Caco-2 (cell line): Measurements from ENCODE around the gene FBLIM1. TPM values are rescaled to one million over a fixed set of nuclear protein-coding genes. Genes with fewer than 3 reads are reported as not detected.

Experiments
- BruUV-seq: library from RNA; stranded (reverse); fragments of 400-500 nt; replicated peaks from 2 replicates; lab custom pipeline; 2021; lab: Mats Ljungman, UMichigan
- CTCF ChIA-PET: fragments of 300-600 bp; sonication (Branson Sonifier 250); formaldehyde crosslinking; loops from one replicate; lab custom pipeline; 2022; ENCODE audit warnings: antibody characterized with exemption; lab: Charles Lee
- POLR2A ChIA-PET: fragments of 300-600 bp; sonication (Branson Sonifier 250); formaldehyde crosslinking; loops from one replicate; lab custom pipeline; 2022; ENCODE audit warnings: antibody characterized with exemption; lab: Charles Lee
- DNase-seq, 2 experiments: peaks; one replicate each; pipeline versions ENCODE4 v3.0.0 to v3.0.0-alpha.2; 2020 to 2022
- H3K27me3 ChIP-seq: replicated peaks from 2 replicates; pipeline ENCODE4 v1.6.0; 2011; ENCODE audit warnings: low read length; ENCODE audit not compliant: control insufficient read depth, insufficient read depth
- H3K36me3 ChIP-seq: 2 replicates; pipeline ENCODE4 v1.5.1; 2011; ENCODE audit warnings: low read length; ENCODE audit not compliant: control insufficient read depth, insufficient read depth
- H3K4me1 ChIP-seq: fragments of 250-450 bp; sonication (Bioruptor Pico); 2 replicates; pipeline ENCODE4 v1.5.1; 2020; ENCODE audit warnings: mild to moderate bottlenecking
- H3K4me3 ChIP-seq: 2 replicates; pipeline ENCODE4 v1.5.1; 2011; ENCODE audit warnings: low read depth, mild to moderate bottlenecking, control low read depth, low read length
- H3K9me3 ChIP-seq: fragments of 250-450 bp; sonication (Bioruptor Pico); 2 replicates; pipeline ENCODE4 v1.5.1; 2020; ENCODE audit warnings: mild to moderate bottlenecking, moderate library complexity
- H3K27ac Mint-ChIP-seq: one replicate; pipeline ENCODE4 v1.8.0; 2022; ENCODE audit warnings: mixed read lengths; ENCODE audit not compliant: unreplicated experiment
- H3K27me3 Mint-ChIP-seq: one replicate; pipeline ENCODE4 v1.8.0; 2022; ENCODE audit warnings: mixed read lengths; ENCODE audit not compliant: insufficient read depth, unreplicated experiment
- H3K36me3 Mint-ChIP-seq: one replicate; pipeline ENCODE4 v1.8.0; 2022; ENCODE audit warnings: mild to moderate bottlenecking, mixed read lengths; ENCODE audit not compliant: insufficient read depth, unreplicated experiment
- H3K4me1 Mint-ChIP-seq: one replicate; pipeline ENCODE4 v1.8.0; 2022; ENCODE audit warnings: low read depth, mixed read lengths; ENCODE audit not compliant: unreplicated experiment
- H3K4me3 Mint-ChIP-seq: one replicate; pipeline ENCODE4 v1.8.0; 2022; ENCODE audit warnings: mild to moderate bottlenecking, moderate library complexity, mixed read lengths; ENCODE audit not compliant: unreplicated experiment
- H3K9me3 Mint-ChIP-seq: one replicate; pipeline ENCODE4 v1.8.0; 2022; ENCODE audit warnings: mixed read lengths; ENCODE audit not compliant: unreplicated experiment
- CTCF ChIP-seq, 2 experiments: fragments of 200-600 bp in 1 of 2; IDR thresholded peaks; 1 replicate in 1 of 2; 2 replicates in 1 of 2; pipeline versions ENCODE4 v1.5.1 to v1.8.0; 2011 to 2022; ENCODE audit warnings: antibody characterized with exemption in 1 of 2, control low read depth in 1 of 2, inconsistent platforms in 1 of 2, low read depth in 1 of 2, low read length in 1 of 2, mild to moderate bottlenecking in 1 of 2, moderate library complexity in 1 of 2; ENCODE audit not compliant: insufficient read depth in 1 of 2, severe bottlenecking in 1 of 2, unreplicated experiment in 1 of 2
- intact Hi-C: fragments of 100-400 bp; cut with micrococcal nuclease; formaldehyde crosslinking; loops from one replicate; pipeline ENCODE4 v1.10.0; 2022; ENCODE audit not compliant: unreplicated experiment
- total RNA-seq: library from RNA; stranded (reverse); gene quantifications from 2 replicates; pipeline ENCODE4 v1.2.3, GENCODE V29; 2022

The FBLIM1 gene
- total RNA-seq, 1 experiment from 2014 or later: 5.5 TPM

GRCh38 chr1:15736892-15737261 is 21.7 kb upstream of the FBLIM1 start:
- Mint-ChIP-seq H3K4me3 (no peak overlapping the region), H3K27me3 (no peaks in the 10 kb centered on the region), H3K9me3 (no peaks in the 10 kb centered on the region), H3K27ac (no peak overlapping the region), H3K4me1 (peaks cover 7% of the 10 kb centered on the region), H3K36me3 (peaks cover 23% of the 10 kb centered on the region)
- H3K27me3 ChIP-seq: no peaks in the 10 kb centered on the region
- no TSS peak for BruUV-seq
- intact Hi-C loops: no loop called here
- H3K9me3 ChIP-seq: no peaks in the 10 kb centered on the region
- no peaks in the 10 kb centered on the region for H3K36me3 ChIP-seq
- TF ChIP-seq CTCF (IDR thresholded peaks at IDR 0.05; ENCODE audit: insufficient read depth in 1 of 2, low read depth in 1 of 2, low read length in 1 of 2, severe bottlenecking in 1 of 2, unreplicated experiment in 1 of 2): no peak
- no peak overlapping the region for H3K4me3 ChIP-seq
- peaks cover 15% of the 10 kb centered on the region for H3K4me1 ChIP-seq
- POLR2A ChIA-PET: no interaction called here
- CTCF ChIA-PET: interaction anchor here (0.5 kb wide), 1 partner anchor 58 kb away, joined by 6 read pairs; no protein-coding TSS in a partner anchor
- DNase-seq: no peak

- ChIA-PET POLR2A (no interaction called here), CTCF (interaction anchor here (0.5 kb wide), 1 partner anchor 57 kb away, joined by 6 read pairs; no protein-coding TSS in a partner anchor)
- H3K4me3 Mint-ChIP-seq: no peak overlapping the region
- no peak overlapping the region for H3K4me3 ChIP-seq
- H3K36me3 ChIP-seq: no peaks in the 10 kb centered on the region
- H3K27me3 Mint-ChIP-seq: no peaks in the 10 kb centered on the region
- H3K27ac Mint-ChIP-seq: no peak overlapping the region
- BruUV-seq: no TSS peak
- no peaks in the 10 kb centered on the region for H3K9me3 Mint-ChIP-seq
- H3K4me1 ChIP-seq: peaks cover 19% of the 10 kb centered on the region
- H3K9me3 ChIP-seq: no peaks in the 10 kb centered on the region
- intact Hi-C loops: no loop called here
- peaks cover 18% of the 10 kb centered on the region for H3K36me3 Mint-ChIP-seq
- H3K27me3 ChIP-seq: no peaks in the 10 kb centered on the region
- H3K4me1 Mint-ChIP-seq: peaks cover 7% of the 10 kb centered on the region
- no peak for DNase-seq
- no peak for TF ChIP-seq CTCF (IDR thresholded peaks at IDR 0.05; ENCODE audit: insufficient read depth in 1 of 2, low read depth in 1 of 2, low read length in 1 of 2, severe bottlenecking in 1 of 2, unreplicated experiment in 1 of 2)
Observed at GRCh38 chr1:15737324-15738319, 21.0 kb upstream of the FBLIM1 start.

- BruUV-seq: no TSS peak
- Mint-ChIP-seq H3K4me3 (no peak overlapping the region), H3K36me3 (peaks cover 9% of the 10 kb centered on the region), H3K9me3 (no peaks in the 10 kb centered on the region), H3K27me3 (no peaks in the 10 kb centered on the region), H3K27ac (no peak overlapping the region), H3K4me1 (peaks cover 7% of the 10 kb centered on the region)
- H3K4me1 ChIP-seq: peaks cover 27% of the 10 kb centered on the region
- no peak for DNase-seq
- intact Hi-C loops: no loop called here
- no peaks in the 10 kb centered on the region for H3K27me3 ChIP-seq
- no peaks in the 10 kb centered on the region for H3K36me3 ChIP-seq
- CTCF ChIA-PET: no interaction called here
- TF ChIP-seq CTCF (IDR thresholded peaks at IDR 0.05; ENCODE audit: insufficient read depth in 1 of 2, low read depth in 1 of 2, low read length in 1 of 2, severe bottlenecking in 1 of 2, unreplicated experiment in 1 of 2): no peak
- H3K4me3 ChIP-seq: no peak overlapping the region
- no peaks in the 10 kb centered on the region for H3K9me3 ChIP-seq
- POLR2A ChIA-PET: no interaction called here
Observed at GRCh38 chr1:15738416-15739113, 20.0 kb upstream of the FBLIM1 start.
